HG02571 (cell line): ENCODE data around the gene NEAT1.
A peak's percentile ranks its signal among the peaks of the same experiment; 100 is the strongest.
"Not testable (repeated sequence)": the region's sequence is repeated elsewhere in the genome, so short reads cannot be mapped to it uniquely, and the experiment has no call there.

ENCODE experiments used
- ATAC-seq: cut with Tn5 transposase; IDR thresholded peaks from one replicate; pipeline ENCODE4 v1.9.1; 2021; ENCODE audit warnings: mild to moderate bottlenecking, moderate library complexity; ENCODE audit not compliant: unreplicated experiment

NEAT1 gene

DNA sequence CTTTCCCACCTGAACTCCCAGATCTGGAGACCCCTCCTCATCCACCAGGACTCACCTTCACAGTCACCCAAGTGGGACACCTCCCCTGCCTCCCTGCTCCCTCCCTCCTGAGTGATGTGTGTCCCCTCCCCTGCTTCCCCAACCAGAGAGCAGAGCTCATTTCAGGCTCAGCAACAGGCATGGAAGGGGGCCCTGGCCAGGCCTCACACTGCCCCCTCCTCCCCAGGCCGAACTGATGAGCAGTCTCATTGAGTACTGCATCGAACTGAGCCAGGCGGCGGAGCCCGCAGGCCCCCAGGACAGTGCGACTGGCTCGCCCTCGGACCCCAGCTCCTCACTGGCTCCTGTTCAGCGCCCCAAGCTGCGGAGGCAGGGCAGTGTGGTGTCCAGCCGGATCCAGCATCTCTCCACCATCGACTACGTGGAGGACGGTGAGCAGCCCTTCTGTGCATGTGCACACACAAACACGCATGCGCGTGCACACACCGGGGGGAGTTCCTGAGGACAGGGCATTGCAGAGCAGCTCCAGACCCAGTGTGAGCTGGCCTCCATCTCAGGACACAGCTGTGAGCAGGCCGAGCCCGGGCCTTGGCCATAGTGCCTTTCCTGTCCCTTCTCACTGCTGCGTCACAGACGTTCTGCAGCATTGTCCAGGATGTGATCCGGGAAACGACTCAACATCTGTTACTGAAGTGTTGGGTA lies 17.8 kb upstream of the NEAT1 start:
- ATAC-seq: no peak

DNA sequence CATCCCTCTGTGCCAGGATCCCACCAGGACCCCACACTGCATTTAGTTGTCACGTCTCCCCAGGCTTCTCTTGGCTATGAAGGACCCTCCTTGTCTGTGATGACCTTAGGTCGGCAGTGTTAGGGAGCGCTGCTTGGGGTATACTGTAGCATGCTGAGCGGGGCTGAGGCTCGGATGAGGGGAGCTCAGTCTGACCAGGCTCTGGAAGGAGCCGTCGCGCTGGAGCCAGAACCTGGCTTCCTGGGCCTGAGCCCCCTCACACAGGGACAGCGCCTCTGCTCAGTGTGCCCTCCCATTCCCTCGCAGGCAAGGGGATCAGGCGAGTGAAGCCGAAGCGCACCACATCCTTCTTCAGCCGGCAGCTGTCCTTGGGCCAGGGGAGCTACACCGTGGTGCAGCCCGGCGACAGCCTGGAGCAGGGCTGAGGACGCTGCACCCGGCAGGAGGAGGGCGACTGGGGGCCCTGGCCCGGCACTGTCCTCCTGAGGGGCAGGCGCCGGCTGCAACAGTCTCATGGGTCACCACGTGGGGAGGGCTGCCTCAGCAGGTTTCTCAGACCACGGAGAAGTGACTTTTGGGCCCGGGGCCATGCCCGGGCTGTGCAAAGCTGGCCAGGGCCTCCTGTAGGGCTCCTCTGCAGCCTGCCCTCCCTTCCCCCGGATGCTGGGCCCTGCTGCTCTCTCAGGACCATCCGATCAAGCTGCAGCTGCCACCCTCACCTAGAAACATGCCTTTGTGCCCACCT lies 11.5 kb upstream of the NEAT1 start:
- no peak for ATAC-seq

DNA sequence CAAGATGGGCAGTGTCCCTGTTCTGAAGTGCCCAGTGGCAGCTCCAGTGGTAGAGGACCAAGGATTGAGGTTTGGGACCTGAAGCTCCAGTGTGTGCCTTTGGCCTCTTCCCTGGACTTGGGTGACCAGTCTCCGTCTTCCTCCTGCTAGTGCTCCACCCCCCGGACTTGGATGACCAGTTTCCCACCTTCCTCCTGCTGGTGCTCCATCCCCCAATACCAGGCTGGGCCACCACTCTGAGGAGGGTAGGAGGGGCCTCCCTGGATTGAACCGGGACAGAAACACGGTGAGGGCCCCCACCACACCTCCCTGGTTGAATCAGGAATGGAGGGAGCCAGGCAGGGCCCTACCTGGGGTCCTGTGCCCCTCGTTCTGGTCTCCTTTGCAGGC lies 10.9 kb upstream of the NEAT1 start:
- no peak for ATAC-seq

DNA sequence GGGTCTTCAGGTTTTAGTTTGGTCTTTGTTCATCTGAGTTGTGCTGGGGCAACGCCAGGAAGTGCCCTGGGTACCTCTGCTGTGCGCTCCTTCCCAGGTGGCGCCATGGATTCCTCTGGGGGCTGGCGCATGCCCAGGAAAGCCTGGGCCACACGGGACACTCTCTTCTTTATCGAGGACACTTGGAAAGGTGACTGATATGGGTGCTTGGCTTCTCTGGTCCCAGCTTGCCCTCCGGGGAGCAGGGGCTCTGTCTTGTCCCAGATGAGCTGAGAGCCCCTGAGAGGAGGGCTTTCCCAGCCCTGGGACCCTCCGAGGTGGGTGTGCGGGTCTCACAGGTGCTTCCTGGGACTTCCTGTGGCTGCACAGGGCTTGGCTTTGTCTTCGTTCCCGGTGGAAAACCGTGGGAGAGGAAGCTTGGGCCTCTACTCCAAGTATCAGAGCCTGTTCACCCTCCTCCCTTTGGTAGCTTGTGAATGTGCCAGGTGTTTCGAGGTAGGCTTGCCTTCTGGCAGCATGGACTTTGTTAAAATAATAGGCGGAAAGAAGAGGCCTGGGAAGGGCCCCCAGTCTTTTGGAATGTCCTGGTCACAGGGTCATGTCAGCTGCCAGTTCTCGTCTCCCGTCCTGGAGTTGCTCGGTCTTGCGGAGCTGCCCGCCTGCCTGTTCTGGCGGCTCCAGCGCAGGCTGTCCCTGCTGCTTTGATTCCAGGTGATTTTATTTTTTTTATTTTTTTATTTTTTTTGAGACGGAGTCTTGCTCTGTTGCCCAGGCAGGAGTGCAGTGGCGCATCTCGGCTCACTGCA lies 10.1 kb upstream of the NEAT1 start:
- no peak for ATAC-seq

DNA sequence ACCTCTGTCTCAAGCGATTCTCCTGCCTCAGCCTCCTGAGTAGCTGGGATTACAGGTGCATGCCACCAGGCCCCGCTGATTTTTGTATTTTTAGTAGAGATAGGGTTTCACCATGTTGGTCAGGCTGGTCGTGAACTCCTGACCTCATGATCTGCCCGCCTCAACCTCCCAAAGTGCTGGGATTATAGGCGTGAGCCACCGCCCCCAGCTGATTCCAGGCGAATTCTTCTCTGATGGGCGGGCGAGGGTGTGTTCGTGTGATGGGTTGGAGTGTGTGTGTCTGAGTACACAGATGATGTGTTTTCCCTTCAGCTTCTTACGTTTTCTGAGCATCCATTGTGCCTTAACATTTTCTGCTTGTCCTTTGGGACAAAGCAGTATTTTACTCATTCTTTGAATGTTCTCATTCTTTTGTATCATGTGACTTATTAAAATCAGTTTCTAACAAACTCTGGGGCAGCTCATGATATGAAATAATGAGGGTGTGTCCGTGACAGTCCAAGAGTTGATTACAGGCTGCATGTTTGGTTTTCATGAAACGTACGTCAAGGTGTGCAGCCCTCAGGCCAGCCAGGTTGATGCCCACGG lies 9.4 kb upstream of the NEAT1 start:
- not testable (repeated sequence) for ATAC-seq

DNA sequence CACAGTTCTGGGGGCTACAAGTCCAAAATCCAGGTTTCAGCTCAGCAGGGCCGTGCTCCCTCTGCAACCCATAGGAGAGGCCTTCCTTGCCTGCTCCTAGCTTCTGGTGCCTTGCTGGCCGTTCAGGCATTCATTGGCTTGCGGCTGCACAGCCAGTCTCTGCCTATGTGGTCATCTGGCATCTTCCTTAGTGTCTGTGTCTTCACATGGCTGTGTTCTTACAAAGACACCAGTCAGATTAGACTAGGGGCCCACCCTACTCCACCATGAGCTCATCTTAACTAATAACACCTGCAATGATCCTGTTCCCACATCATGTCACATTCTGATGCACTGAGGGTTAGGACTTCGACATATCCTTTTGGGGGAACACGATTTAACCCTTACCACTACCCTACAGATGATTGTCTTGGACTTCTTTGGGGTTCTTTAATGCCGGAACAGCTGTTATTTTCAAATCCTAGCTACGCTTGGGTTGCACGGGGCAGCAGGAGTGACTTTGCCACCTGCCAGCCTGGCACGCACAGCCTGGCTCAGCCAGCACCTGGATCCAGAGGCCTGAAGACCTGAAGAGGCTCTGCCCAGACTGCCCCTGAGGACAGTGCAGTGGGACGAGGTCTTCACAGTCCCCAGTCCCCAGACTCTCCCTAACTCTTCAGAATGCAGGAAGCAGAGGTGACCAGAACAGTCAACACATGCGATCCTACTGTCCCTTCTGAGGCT lies 7.7 kb upstream of the NEAT1 start:
- no peak for ATAC-seq

DNA sequence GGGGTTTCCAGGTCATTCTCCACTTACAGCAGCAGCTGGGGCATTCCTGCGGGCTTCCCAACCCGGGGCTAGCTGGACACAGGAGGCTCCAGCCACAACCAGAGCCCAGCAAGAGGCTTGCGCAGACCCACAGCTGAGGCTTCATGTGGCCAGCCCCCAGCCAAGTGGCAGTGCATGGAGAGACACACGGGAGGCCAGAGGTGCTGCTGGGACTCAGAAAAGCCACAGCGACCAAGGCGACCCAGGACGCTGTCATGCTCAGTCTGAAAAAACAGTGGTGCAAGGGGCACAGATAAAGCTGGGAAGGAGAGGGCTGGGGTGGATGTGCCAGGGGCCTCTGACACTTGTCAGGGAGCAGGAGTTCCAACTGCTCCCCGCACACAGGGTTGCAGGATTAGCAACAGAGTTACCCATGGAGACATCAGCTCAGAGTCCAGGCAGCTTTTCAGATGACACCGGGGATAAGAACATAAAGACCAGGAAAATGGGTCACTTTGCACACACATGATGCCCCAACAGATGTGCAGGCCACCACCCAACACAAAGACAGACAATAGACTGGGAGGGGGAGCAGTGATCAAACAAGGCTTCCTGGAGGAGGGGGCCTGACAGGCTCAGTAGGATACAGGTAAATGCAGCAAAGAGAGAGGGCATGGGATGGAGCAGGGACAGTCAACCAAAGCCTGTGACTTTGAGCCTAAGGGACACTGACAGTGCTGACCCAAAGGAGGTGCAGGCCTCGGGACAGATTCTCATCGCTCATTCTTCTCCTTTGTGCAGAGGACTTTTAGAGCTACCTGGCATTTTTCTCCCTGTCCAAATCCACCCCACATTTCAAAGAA lies 6.9 kb upstream of the NEAT1 start:
- no peak for ATAC-seq

DNA sequence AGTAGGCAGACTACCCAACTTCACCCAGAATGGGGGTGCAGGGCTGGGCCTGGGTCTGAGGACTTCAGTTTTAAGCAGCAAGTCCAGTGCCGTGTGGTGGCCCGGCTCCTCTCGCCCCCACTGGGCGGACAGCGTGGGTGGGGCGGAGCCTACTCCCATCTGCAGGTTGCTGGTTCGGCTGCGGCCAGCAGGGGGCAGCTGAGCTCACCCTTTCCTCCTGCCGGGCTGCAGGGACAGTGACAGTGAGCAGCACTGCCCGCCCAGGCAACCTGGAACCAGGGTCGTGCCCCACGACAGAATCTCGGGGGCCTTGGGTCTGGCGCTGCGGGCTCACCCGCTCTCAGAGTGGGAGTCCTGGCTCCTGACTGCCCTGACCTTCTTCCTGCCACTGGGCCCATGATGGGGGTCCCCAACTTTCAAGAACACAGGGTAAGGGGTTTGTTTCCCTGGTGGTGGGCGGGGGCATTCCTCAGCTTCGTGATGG lies 6.2 kb upstream of the NEAT1 start:
- peak; percentile 33 for ATAC-seq

DNA sequence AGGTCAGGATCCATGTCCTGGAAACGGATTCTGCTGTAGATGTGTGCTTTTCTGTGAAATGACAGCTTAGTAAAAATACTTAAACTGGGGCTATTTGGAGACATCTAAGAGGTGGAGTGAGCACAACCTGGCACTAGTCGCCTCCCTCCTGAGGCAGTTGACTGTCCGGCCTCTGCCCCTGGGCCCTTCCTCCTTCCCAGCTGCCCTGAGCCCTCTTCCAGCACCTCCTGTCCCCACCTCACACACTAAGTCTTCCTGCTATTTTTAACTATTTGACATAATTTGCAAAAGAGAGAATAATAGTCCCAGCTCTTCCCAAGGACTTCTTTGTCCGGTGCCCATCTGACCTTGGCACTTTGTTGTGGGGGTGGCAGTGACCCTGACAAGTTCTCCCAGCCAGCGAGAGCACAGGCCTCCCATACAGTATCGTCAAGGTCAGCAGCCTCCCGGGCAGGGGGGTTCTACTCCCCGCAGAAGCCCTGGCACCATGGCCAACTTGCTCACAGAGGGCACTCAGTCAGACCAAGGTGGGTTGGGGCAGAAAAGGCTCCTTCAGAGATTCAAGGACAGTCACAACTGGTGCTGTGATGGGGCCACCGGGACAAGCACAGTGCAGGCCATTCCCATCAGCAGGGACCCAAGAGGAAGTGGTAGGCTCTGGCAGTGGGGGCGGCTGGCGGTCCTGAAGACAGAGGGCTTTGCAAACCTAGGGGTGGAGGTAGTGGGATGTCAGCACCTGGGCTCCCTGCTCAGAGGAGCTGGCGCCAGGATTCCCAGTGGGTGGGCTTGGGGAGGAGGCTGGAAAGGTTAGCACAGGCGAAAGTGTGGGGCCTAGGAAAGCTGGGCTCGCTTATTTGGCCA lies 5.5 kb upstream of the NEAT1 start:
- no peak for ATAC-seq

DNA sequence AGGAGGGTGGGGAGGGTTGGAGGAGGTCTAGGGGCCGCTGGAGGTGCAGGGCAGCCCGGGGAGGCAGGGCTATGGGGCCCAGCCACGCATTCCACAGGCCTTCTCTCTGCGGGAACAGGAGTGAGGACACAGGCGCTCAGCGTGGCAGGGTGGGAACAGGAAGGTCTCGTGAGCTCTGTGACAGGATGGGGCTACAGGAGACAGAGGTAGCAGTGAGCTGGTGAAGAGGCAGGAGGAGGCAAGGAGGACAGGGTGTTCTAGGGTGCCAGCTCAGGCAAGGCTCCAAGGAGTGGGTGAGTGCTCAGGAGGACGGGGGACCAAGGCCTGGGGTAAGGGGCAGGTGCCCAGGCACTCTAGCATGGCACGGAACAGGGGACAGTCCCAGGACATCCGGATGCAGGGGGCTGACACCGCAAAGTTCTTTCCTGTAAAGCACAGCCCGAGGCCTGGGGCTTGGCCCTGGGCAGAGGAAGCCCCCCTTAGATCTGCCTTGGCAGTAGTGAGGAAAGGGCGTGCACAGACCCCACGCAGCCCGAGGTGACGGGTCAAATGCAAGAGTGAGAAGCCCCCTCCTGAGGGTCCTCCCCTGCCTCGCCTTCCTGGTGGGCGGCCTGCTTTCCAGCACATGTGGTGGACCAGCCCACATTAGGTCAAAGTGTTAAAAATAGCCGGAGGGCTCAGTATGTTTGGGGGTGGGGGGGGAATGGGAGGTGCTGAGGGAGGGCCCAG lies 4.7 kb upstream of the NEAT1 start:
- no peak for ATAC-seq

DNA sequence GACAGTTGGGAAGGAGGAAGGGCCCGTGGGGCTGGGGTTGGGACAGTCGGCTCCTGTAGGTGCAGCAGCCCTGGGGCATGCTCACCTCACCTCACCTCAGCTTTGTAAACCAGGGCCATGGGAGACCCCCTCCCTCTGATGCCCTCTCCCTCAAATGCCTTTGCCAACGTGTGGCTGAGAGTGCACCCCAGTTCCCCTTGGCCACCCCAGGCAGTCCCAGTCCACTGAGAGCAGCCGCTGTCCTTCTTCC lies 4.2 kb upstream of the NEAT1 start:
- no peak for ATAC-seq

DNA sequence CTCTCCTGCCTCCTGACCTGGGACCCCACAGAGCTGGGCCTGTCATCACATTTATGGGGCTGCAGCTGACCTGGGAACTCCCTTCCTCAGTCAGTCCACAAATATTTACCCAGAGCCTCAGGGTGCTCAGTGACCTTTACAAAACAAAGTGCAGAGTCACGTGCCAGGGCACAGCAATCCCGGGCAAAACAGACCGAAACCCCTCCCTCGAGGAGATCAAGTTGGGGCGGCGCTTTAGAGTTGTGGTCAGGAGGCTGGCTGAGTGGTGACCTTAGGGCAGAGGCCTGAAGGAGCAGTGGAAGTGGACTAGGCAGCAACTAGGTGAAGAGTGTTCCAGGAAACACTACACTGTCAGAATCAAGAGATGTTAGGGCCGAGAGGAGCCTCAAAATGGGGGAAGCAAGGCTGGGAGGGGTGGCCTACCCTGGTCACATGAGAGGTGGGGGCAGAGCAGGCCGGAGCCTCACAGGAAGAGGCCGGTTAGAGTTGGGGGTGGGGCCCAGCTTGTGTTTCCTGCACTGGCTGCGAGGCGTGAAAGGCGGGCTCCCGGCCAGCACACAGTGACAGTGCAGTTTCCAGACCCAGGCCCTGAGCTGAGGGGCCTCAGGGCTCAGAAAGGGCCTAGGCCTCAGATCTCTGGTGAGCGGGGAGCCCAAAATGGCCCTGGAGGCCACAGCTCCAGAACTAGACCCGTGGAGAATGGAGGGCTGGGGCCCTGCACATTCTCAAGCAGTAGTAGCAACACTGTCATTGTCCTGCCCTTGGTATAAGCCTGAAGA lies 3.7 kb upstream of the NEAT1 start:
- peak; percentile 23 for ATAC-seq

DNA sequence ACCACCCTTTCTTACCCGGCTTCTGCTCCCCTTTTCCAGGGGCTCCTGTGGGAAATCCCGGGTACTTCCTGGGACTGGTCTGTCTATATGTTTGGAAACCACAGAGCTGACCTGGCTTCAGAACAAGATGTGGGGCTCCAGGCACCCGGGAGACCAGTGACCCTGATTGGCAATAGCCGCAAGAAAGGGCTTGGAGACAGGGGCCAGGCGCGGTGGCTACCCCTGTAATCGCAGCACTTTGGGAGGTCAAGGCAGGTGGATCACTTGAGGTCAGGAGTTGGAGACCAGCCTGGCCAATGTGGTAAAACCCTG lies 3.2 kb upstream of the NEAT1 start:
- no peak for ATAC-seq

DNA sequence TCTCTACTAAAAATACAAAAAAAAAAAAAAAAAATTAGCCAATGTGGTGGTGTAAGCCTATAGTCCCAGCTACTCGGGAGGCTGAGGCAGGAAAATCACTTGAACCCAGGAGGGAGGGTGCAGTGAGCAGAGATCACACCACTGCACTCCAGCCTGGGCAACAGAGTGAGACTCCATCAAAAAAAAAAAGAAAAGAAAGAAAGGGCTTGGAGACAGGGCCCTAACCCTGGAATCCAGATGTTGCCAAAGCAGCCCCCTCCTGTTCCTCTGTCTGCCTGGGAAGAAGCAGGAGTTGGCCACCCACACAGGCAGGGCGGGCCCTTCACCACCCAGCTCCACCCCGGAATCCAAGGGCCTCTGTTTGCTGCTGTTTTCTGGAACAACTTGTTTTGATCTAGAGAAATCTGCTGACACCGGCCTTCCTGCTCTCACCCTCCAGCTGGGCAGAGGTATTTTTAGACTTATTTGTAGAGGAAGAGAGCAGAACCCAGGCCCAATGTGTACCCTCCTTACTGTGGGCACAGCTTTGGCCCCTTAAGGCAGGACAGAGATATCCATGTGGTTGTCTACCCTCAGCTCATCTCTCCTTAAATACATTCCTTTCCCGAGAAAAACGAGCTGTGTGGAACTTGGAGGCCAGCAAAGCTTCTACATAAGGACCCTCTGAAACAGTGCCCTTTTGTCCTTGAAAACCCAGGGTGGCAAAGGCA lies 2.7 kb upstream of the NEAT1 start:
- ATAC-seq: no peak

DNA sequence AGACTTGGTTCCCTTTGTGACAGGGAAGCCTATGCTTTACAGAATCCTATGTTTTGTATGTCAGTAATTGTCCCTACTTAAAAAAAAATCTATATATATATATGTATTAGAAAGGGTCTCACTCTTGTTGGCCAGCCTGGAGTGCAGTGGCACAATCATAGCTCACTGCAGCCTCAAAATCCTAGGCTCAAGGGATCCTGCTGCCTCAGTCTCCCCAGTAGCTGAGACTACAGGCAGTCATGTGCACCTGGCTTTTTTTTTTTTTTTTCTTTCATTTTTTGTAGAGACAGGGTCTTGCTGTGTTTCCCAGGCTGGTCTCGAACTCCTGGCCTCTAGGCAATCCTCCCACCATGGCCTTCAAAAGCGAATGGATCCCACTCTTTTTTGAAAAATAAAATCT lies 2.1 kb upstream of the NEAT1 start:
- ATAC-seq: no peak

DNA sequence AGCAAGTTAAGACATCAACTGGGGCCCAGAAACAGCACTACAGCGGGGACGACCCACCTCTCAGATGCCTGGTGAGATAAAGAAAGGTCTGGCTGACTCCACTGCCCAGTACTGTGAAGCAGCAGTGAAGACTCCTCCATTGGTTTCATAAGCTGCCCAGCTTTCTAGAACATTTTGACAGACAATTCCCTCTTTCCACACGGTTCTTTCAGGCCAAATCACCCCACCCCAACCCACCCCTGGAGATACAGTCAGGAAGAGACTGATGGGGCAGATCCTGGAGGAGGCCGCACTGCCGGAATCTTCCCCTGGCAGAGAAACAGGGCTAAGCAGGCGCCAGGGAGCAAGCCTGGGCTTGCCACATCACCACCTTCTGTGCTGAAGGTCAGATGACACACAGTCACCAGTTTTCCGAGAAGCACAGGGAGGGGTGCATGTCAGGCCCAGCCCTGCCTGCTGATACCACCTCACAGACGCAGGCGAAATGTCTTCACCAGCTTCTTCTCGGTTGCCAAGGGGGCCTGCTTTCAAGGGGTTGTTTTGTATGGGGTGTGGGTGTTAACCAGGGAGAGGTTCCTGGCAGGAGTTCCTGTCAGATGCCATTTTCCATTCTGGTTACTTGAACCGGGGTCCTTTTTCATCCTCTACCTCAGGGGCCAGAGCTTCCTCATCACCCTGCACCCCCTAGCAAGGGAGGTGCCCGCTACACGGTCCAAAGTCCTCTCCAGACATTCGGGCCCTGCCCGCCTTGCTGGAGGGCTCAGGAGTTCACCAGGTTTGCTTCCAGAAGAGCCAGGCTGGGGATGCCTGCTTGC lies 1.4 kb upstream of the NEAT1 start:
- ATAC-seq: no peak
